DOHH2 (cell line): Measurements from ENCODE around the gene F10.

ENCODE experiments used
- EZH2phosphoT487 ChIP-seq: fragments of 200-600 bp; sonication (generic); IDR thresholded peaks from 2 replicates; pipeline ENCODE4 v1.6.1; 2017; ENCODE audit warnings: borderline replicate concordance, mild to moderate bottlenecking, antibody characterized with exemption, low read length, moderate library complexity, mixed read lengths
- TF ChIP-seq, protein P1 (sequence below): fragments of 200-600 bp; sonication (generic); IDR thresholded peaks from one replicate; pipeline ENCODE4 v1.5.1; 2014; ENCODE audit warnings: antibody characterized with exemption, mild to moderate bottlenecking, low read depth, low read length; ENCODE audit not compliant: poor library complexity, severe bottlenecking

DNA sequence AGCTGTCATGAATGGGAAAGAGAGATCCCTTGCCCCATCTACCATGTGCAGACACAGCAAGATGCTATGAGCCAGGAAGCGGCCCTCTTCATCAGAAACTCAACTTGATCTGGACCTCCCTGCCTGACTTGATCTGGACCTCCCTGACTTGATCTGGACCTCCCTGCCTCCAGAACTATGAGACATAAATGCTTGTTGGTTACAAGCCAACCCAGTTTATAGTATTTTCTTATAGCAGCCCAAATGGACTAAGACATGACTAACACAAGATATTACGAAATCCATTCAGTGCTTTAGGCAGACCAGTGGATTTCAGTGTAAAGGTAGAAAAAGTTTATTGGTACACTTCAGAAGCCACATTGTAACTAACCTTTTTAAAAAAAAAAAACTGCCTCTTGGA, 70.3 kb downstream of the F10 start:
- TF ChIP-seq, protein P1, sequence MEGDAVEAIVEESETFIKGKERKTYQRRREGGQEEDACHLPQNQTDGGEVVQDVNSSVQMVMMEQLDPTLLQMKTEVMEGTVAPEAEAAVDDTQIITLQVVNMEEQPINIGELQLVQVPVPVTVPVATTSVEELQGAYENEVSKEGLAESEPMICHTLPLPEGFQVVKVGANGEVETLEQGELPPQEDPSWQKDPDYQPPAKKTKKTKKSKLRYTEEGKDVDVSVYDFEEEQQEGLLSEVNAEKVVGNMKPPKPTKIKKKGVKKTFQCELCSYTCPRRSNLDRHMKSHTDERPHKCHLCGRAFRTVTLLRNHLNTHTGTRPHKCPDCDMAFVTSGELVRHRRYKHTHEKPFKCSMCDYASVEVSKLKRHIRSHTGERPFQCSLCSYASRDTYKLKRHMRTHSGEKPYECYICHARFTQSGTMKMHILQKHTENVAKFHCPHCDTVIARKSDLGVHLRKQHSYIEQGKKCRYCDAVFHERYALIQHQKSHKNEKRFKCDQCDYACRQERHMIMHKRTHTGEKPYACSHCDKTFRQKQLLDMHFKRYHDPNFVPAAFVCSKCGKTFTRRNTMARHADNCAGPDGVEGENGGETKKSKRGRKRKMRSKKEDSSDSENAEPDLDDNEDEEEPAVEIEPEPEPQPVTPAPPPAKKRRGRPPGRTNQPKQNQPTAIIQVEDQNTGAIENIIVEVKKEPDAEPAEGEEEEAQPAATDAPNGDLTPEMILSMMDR = no peak
- no peak for TF ChIP-seq EZH2phosphoT487
